NCI-H526 treated with DMSO at 0.1 percent for 48 hours (cell line): ENCODE data around the gene LHFPL2.

Experiments used
- DNase-seq: peaks from one replicate; lab custom pipeline; 2025; lab: John Stamatoyannopoulos, UW

Gene LHFPL2

GRCh38 chr5:78544561-78545201, 103.9 kb downstream of the LHFPL2 start:
- no peak for DNase-seq

DNA sequence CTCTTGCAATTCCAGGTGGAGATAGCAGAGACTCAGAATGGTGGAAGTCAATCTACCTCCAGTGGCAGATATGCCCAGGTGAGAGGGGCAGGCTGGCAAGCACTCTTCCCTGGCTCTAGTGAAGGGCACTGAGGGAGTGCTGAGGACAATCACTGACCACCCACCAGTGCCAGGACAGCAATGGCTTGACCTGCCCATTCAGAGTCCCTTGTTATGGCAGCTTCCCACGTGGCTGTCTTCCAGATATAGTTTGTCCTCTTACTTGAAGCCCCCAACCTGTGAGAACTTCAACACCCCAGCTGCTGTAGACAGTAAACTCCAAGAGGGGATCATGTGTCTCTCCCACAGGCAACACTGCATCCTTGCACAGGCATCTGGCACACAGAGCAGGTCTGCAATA, 104.7 kb downstream of the LHFPL2 start:
- DNase-seq = no peak

DNA sequence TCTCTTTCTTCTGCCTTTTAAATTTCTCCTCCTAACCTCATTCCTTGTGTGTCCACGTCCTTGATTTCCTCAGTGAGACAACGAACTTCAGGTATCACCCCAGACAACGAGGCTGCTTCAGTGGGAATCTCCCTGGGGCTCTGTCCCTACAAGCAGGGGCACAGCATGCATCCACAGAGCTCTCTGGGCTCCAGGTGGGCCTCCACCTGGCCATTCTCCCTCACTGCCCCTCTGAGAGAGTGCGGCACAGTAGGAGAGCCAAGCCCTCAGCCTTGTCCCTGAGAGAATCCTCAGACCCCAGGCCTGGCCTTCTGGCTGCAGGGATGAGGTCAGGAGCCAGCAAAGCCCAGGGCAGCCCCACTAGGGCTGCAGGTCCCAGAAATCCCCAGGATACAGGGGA, 105.3 kb downstream of the LHFPL2 start:
- DNase-seq = no peak

GRCh38 chr5:78542321-78542840, 106.2 kb downstream of the LHFPL2 start:
- no peak for DNase-seq

DNA sequence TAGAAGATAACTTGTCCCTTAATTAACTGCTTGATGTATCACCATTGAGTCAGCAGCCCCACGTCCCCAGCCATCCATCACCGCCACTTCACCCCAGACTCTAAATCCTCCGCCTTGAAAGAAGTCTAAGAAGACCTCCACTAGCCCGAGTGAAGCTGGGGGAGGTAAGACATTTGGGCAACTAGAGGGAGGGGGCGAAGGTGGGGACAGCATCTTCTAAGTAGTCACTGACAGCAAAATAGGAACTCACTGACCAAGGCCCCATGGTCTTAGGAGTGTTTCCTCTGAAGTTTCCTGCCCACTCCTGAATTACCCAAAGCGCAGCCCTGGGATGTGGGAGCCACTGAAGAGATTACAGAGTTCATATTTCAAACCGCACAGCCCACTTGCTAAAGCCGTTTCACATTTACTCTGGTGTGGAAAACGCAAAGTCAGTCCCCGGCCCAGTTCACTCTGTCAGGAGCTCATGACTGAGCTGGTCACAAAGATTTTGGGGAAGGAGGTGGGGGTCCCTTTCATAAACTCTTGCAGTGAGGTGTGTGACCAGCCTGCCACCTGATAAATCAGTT, 107.4 kb downstream of the LHFPL2 start:
- DNase-seq = no peak

DNA sequence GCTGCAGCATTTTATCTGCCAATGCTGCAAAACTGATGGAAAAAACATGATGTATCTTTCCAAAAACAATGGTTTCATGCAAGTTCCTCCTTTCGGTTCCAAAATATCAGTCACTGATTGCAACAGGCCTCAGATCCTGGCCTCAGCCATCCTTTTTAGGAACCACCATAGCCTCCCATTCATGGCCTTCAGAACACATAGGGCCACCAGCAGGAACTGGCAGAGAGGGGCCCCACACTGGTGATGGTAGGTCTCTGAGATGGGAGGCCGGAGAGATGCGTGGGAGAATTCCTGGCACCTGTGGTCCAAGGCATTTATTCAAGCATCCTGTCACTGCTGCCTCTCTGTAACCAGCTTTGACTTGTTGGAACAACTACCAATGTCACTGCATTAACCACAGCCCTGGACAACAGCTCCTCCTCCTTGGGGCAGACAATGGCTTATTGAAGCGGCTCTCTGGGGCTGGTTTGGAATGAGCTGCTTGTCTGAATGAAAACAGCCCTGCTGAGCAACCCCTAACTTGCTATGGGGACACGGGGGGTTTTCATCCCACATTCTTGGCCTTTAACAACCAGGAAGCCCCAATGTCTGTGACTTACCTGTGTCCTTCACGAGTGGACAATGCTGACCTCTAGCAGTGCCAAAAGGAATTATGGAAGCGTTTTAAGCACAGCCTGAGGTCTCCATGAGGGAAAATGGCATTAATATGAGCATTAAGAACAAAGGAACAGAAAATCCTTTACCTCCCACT, 108.1 kb downstream of the LHFPL2 start:
- no peak for DNase-seq

DNA sequence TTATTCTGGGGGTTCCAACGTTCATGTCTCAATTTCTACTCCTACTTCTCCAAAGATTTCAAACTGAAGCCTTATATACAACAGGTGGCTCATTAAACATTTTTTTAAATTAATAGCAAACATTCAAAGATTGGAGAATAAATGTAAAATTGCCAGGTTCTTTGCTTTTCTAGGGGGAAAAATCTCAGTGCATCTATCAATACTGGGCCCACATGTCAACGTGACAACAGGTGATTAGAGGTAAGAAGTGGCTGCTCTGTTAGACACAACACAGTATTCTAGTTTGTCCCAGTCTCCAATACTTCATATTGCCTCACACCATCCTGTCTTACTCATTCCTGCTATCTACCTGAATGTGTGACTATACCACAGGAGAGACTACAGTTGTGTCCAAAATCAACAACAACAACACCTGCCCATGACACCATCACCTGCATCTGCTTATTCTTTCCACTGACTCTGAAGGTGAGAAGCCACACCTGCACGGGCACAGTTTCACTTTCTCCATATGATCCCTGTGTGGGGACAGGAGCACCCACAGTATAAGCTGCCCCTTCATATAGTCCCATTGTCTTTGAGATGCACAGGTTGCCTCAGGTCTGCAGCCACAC, 110.2 kb downstream of the LHFPL2 start:
- DNase-seq = no peak

DNA sequence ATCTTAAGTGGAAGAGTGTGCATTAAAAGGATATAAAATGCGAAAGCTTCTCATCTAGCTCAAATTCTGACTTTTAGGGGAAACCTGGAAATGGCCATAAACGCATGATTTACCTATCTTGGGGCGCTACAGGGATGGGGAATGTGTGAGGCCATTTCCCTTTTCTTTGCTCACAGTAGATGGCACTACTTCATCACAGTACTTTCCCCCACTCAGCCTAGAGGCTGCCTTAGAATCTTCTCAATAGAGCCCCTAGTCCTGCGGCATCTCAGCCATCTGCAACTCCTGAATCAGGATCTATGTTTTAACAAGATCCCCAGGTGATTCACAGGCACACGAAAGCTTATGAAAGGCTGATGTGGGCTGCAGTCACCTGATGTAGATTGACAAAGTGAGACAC, 110.8 kb downstream of the LHFPL2 start:
- DNase-seq = peak; percentile 7

DNA sequence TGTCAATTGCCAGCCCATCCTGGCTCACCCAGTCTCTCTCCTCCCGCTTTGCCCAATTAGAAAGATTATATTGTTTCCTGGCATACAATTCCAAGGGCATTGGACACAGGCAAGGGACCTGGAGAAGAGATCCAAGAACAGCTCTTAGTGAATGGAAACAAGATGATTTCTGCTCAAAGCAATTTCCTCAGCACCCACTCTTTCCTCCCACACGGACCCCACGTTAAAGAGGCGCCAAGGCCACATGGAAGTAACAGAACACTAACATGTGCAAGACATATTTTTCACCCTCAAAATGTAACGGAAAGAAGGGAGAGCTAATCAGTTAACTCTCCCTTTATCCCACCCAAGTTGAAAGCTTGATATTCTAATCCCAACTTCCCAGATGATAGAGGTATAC, 111.2 kb downstream of the LHFPL2 start:
- no peak for DNase-seq

DNA sequence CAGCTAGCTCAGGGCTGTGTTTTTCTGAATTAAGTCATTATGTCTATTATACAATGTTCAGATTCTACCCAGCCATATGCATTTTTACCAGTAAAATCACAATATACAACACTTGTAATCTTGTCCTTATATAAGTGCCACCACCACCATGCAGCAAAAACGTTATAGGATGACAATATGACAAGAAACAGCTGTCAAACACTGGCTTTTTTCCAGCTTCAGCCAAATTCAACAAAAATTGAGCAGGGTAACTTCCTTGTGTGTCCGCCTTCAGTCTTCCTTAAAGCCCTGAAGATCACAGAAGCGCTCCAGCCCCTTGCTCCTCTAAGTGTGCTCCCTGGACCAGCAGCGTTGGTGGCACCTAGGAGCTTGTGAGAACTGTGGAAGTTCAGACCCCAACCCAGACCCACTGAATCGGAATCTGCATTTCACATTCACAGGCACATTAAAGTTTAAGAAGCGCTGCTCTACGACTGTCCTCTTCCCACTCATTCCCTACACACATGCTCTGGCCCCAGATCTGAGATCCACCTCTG, 111.8 kb downstream of the LHFPL2 start:
- DNase-seq = no peak

DNA sequence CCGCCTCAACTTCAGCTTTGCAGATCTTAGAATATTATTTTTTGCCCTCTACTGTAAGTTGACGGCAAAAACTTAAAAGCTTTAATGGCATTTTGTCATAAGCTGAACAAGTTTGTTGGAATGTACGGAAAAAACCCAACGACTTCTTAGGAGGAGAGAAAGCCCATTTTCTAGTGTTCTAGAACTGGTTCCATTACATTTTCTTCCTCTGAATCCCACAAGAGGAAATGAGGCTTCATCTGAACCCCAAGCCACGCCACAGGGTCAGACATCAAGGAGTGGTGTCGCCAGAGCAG, 113.7 kb downstream of the LHFPL2 start:
- no peak for DNase-seq

DNA sequence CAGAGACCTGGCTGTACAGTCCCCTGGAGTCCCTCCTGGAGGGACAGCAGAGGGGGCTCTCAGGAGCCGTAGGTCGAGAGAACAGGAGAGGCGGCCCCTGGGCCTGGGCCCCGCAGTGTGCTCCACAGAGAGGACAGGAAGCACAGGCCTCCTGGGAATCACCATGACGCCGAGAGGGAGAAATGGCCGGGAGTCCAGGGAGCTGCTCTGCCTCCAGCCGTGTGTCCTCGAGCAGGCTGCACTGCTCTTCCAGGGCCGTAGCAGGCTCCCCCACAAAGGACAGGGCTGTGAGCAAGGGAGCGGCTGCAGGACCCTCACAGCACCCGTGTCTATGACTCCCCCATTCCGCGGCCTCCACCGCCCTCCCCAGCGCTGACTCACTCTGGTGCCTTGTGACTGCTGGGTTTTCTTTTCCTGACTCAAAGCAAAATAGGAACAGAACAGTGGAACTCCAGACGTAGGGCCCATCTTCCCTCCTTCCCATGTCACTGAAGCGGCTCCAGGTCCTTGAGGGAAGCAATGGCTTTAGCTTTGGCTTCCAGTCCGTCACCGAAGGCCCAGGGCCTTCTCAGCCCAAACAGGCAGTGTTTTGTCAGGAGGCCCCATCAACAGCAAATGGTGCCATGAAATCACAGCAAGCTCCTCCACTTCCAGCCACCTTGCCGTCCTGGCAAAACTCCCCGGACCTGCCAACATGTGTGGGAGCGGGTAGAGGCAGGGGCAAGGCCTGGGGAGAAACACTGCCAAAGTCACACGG, 114.2 kb downstream of the LHFPL2 start:
- DNase-seq = no peak

DNA sequence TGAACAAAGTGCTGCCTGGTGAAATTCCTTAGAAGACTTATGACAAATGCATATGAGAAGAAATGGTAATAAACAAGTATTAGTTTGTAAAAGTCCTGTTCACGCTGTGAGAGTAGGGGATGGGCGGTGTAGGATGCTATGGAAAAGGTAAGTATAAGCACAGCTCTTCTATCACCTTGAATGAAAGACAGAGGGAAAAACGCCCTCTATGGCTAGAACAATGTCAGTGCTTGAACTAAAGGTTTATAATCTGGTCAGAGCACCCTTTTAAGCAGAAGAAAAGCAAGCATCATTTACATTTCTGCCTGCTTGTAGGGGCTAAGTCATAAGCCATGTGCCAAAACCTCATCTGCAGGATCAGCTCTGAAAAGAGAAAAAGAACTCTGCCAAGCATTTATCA, 115.2 kb downstream of the LHFPL2 start:
- peak; percentile 27 for DNase-seq

DNA sequence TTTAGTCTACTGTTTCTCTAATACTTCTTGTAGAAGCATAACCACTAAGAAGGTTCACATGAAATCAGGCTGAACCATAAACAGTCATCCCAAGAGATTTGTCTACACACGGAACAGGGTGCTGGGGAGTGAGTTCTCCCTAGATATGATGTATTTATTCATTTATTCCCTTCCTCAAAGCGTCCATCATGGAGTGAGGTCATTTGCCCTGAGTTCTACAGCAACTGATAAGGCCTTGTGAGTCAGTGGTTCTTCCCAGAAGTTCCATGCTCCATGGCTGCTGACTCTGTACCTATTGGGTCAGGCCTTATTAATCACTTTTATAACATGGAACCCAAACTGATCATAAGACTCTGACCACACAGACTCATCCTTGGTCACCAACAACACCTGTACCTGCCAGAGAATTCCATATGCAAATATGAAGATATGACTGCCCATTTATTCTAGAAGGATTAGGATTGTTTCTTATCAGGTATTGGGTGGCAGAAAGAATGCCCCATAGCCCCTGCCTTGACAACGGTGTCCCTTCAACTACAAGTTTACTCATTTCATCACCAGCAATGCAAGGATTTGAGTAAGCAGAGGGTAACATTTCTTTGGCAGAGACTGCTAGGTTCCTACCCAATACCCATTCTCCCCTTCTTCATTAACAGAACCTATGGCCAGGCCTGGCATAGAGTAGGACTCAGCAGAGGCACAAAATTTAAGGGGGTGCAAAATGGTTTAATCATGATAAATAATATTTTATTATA, 118.1 kb downstream of the LHFPL2 start:
- DNase-seq = no peak

DNA sequence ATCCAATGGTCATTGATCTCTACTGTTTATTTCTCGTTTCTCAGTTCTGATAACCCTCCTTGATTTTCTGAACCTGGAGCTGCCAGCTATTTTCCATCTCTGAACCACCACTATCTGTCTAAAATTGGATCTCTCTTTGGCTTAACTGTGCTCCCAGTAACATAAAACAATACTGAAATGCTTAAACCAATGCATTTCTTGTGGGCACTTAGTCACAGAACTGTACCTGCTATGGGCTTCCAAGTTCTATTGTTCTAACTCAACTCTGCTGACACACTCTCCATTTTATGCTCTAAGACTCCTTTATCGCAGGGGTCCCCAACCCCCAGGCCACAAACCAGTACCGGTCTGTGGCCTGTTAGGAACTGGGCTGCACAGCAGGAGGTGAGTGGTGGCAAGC, 120.6 kb downstream of the LHFPL2 start:
- no peak for DNase-seq

DNA sequence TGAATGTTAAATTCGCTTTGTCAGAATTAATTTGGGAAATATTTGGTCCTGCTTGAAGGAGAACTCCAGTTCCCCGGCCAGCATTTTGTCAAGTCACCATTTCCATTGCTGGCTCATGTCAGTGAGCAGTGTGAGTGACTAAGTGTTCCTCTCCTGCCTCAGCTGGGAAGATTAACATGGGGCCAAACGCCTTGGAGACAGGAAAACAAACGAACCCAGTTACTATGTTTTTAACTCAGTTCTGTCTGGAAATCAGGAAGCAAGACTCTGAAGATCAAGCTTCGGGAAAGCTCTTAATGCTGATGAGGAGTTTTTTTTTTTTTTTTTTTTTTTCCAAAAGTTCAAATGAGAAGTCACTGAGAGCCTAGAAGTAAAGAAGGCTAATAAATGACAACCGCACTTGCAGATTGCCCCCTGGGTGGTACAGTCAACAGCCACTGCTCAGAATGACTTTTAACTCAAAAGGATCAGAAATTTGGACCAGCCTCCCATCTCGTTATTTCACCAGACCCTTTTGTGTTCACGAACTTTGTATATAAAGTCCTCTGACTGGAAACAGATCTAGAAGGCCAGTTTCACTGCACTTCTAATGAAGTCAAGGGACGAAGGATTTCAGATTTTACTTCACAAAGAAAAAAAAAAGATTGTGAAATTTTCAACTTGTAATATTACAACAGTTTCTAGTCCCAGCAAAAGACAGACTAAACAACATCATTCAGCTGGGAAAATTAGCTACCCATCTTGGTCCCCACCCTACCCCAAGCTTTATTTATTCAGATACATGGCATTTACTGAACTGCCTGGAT, 121.3 kb downstream of the LHFPL2 start:
- no peak for DNase-seq

DNA sequence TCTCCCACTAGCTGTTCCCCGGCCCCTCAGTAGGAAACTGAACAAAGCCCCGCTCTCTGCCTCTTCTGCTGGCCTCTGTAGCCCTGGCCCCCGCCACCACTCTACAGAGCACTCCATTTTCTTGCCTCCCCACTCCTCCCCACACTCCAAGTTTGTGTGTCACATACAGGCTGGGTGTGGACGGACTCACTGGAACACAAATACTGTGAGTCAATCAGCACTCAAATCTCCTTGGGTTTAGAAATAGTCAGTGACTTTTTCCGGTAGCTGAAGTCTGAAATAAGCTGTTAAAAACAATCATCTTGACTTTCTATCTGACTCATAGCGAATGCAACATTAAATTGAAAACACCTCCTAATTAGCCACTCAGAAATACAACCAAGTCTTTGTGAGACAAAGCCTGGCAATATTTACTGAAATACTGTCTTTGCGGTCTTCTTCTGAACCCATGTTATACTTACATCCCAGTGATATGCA, 122.5 kb downstream of the LHFPL2 start:
- DNase-seq = no peak

GRCh38 chr5:78523314-78524193, 125.0 kb downstream of the LHFPL2 start:
- DNase-seq = no peak
